Activated T-helper 1 cell treated with Interleukin-2 at 50 U/mL for 16 hours (primary cell): ENCODE results near the gene NPW.

ENCODE experiments used
- DNase-seq: peaks from one replicate; pipeline ENCODE4 v3.0.0-alpha.2; 2020; ENCODE audit warnings: low read depth

The NPW gene

DNA sequence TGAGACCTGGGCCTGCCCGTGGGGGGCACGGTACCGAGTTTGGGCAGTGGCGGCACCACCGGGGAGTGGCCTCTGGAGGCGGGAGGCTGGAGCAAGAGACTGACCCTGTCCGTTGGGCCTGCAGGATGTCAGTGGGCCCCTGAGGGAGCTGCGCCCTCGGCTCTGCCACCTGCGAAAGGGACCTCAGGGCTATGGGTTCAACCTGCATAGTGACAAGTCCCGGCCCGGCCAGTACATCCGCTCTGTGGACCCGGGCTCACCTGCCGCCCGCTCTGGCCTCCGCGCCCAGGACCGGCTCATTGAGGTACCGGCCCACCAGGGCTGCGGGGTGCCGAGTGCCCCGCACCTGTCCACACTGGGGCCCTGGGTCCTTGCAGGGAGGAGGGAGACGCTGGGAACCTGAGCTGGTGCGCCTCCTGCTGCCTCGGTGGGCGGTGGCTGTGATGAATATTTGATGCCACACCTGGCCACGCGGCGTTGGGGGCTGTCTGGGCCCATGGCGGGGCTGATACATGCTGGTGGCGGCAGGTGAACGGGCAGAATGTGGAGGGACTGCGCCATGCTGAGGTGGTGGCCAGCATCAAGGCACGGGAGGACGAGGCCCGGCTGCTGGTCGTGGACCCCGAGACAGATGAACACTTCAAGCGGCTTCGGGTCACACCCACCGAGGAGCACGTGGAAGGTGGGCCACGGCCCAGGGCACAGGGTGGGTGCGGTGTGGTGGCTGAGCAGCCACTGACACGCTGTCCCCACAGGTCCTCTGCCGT is 16.8 kb downstream of the NPW start:
- no peak for DNase-seq

DNA sequence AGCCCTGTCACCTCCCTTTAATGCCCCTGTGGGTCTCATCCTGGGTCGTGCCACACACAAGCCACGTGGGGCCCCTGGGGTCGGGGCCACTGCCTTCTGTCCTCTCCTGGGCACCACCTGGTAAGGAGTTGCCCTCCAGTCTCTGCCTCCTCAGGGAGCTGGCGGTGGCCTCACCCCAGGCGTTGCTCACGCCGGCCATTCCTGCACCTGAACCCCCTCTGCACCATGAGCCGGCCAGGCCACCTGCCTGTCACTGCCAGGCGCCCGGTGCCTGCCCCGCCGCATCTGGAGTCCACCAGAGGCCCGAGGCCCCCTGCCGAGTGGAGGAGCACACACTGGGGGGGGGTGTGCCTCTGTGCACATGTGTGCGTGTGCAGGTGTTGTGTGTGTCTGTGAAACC is 17.5 kb downstream of the NPW start:
- no peak for DNase-seq

DNA sequence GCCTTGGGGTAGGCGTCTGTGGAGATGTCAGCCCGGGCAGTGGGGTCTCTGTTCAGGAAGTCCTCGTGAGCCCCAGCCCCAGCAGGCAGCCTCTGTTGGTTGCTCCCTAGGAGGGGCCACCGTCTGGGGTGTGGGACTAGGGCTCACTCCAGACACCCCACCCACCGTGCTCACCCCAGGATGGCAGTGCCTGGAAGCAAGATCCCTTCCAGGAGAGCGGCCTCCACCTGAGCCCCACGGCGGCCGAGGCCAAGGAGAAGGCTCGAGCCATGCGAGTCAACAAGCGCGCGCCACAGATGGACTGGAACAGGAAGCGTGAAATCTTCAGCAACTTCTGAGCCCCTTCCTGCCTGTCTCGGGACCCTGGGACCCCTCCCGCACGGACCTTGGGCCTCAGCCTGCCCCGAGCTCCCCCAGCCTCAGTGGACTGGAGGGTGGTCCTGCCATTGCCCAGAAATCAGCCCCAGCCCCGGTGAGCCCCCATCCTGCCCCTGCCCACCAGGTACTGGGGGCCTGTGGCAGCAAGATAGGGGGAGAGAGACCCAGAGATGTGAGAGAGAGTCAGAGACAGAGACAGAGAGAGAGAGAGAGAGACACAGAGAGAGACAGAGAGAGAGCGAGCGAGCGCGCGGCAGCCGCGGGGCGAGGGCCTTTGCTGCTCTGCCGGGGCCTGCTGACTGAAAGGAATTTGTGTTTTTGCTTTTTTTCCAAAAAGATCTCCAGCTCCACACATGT is 18.2 kb downstream of the NPW start:
- no peak for DNase-seq

DNA sequence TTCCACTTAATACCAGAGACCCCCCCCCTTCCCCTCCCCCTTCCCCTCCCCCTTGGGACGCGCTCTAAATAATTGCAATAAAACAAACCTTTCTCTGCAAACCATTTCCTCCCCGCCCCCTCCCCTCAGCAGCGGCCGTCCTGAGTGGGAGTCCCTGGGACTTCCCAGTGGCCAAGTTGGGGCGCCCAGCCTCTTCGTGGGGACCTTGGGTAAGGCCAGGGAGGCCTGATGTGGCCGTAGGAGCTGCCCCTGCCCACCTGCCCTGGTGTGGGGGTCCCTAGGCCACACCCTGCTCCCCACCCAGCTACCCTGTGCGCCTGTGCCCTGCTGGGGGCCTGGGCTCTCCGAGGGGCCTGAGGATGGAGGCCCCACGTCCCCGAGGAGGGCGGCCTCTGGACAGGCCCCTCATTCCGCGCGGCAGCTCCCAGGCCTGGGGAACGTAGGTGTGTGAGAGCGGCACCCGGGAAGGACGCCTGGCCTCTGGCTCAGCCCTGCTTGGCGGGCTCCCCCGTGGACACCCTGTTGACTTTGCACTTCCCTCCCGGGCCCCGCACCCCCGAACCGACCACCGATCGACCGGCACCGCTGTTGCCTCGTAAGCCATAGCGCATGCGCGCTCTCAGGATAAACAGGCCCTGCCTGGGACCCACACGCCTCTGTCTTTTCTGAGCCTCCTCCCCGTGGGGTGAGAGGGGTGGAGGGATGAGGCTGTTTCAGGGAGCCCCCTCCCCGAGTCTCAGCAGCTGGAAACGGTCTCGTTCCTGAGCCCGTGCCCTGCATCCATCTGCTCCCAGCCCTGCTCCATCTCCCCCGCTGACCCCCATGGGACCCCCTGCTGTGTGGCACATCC is 19.0 kb downstream of the NPW start:
- DNase-seq, result no peak

DNA sequence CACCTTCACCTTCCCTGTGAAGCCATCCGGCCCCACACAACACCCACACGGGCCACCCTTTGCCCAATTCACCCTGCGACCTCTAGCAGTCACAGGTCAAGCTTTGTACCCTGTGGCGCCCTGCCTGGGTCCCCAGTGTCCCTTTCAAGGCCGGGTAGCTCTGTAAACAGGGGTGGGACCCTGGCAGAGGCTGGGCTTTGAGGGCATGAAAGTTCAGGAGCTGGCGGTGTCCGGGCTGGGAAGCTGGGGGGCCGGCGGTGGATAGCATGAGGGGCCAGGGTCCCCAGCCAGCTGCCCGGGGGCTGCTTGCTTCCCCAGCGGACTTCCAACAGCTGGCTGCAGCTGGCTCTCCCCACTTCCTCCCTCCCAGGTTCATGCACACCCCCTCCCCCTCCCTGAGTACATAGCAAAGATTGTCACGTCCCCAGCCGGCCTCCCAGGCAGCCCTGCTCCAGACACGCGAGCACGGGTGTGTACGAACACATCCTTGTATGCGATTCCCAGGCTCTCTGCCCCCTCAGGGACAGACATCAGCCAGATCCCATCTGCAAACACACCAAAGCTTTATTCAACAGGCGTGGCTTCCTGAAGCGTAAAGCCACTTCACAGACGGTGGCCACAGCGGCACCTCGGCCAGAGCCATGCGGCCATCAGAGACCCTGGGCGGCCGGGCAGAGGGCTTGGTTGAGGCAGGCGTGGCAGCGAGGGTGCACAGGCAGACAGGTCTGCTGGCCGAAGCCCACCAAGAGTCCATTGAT is 19.9 kb downstream of the NPW start:
- DNase-seq, result no peak

DNA sequence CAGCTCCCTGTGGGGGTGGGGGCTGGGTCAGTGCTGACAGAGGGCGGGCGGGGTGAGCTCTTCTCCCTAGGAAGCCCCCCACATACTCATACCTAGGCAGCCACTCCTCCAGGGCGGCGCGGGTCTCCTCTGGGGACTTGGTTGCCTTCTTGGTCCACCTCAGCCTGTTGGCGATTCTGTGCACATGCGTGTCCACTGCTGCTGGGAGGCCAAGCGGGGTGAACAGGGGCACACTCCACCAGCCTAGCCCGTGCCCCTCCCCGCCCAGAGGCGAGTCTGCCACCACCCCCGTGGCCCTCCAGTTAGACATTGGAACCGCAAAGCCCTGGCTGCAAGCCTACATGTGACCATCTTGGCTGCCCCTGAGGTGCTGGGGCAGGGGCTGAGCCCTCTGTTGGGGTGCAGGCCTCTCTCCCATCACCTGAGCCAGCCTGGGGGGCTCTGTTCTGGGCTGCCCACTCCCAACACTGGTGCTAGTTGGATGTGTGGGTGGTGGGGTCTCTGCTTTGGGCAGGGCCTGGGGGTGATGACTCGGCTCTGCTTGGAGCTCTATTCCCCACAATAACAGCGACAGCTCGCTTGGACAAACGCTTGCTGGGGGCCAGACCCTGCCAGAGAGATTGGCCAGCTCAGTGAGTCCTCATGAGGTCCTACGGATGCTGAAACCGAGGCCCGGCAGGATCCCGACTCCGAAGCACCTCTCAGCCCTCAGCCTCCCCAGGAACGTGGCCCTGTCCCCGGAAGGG is 20.6 kb downstream of the NPW start:
- DNase-seq, result no peak

DNA sequence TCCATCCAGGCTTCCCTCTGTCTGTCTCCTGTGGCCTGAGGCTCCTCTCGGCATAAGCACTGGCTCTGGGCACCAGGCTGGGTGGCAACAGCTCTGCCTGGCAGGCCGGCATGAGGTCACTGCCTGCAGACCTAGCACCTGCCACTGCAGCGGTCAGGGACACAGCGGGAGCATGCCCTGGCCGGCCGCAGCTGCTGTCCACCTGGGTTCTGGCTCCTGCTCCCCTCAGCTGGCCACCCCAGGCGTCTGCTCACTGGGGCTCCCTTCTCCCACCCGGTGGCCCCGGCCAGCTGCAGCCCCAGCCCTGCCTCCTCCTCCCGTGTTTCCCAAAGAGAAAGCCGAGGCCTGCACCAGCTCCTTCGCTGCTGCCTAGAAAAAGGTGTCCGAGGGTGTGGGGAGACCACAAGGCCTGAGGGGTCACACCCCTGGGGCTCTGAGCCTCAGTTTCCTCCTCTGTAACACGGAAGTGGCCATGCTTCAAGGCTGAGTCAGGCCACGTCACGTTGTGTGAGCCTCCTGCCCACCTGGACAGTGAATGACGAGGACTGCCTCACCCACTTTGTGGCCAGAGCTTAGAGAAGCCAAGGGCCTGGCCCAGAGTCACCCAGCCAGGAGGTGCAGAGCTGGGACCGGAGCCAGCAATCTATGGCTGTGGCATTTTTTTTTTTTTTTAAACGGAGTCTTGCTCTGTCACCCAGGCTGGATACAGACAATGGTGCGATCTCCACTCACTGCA is 21.4 kb downstream of the NPW start:
- DNase-seq, result no peak

DNA sequence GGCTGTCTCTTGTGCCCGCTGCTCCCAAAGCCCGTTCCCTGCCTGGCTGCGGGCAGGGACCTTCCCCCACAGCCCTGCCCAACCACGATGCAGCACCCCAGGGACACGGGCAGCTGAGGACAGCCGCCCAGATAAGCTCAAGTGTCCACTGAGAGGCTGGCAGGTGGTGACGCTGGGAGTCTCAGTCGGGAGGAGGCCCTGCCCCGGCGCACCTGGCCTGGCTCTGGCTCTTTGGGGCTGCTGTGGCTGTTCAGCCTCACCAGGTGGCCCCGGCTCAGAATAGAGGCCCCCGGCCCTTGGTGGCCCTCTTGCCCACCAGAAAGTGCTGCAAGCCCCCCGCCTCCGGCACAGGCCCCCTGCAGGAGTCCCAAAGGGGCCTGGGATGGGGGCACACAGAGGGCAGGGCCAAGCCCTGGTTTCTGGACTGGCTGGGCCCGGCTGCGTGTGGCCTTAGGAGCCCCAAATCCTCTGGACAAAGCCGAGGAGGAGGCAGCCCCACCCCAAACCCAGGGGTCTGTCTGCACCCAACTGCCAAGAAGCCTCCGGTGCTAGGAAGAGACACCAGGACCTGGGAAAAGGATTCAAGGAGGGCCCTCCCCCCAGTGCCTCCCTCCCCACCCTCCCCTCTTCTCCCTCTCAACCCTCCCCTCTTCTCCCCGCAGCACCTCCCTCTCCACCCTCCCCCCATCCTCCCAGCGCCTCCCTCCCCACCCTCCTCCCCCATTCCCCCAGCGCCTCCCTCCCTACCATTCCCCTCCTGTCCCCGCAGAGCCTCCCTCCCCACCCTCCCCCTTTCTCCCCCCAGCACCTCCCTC is 22.8 kb downstream of the NPW start:
- no peak for DNase-seq

DNA sequence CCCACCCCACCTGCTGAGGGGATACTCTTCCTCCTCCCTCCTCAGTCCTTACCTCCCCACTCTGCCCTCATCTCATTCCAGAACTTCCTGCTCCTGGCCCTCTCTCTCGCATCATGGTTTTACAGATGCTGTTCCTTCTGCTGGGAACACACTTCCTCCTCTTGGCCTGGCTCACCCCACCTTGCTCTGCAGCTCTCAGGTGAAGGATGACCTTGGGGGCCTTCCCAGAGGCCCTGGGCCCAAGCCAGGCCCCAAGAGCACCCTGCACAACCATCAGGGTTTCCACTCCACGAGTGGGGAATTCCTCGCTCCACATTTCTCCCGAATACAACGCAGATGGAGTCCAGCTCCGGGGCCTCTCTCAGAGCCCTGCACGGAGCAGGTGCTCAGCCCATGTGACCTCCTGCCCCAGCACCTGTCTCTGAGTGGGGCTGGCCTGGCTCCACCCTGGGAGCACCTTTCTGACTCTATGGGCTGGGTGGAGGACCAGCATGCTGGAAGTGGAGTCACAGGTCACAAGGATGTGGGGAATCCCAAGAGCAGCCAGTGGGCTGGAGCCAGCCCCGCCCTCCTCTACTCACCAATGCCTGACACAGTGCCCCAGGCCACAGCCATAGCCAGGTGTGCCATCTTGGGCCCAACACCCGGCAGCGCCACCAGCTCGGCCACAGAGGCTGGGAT is 23.5 kb downstream of the NPW start:
- no peak for DNase-seq

DNA sequence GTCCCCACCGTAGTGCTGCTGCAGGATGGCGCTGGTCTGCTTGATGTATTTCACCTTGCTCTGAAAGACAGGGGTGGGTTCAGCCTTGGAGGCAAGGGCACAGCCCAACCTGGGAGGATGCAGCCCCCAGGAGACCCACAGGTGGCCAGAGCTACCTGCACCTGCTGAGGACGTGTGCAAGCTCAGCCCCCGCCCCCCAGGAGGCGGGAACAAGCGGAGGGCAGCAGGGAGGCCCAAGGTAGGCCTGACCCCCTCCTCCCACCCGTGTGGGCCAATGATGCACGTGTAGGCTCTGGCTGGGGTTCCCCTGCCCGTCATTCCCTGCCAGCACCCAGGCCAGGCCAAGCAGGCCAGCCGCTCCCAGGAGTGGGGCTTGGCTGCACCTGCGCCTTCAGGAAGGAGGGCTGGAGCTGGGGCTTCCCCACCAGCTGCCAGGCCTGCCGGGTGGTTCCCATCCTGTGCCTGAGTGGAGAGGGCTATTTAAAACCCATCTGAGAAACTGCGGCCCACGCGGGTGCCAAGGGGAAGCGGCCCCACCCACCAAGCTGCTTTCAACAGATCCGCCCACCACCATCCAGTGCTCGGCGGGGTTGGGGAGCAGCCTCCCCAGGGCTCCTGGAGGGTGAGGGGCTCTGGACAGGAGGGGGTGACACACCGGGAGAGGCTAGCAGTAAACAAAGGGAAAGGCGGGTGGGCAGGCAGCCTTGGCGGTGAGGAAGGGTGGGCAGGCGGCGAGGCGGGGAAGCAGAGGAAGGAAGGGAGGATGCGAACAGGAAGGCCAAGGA is 24.3 kb downstream of the NPW start:
- no peak for DNase-seq

DNA sequence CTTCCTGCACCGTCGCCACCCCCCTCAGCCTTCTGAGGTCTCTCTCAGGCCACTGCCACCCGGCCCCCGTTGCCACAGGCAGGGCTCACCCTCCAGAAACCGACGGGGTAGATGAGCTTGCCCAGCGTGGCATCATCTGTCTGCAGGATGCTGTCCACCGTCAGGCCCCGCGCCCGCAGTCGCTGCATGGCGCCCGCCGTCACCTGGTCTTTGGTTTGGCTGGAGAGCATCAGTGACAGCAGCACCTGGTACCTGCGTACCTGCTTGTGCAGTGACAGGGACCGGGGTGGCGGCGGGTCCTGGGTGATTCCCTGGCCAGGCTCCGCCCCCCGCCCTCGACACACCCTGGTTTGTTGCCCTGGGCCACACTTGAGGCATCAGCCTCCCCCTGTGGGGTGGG is 25.0 kb downstream of the NPW start:
- DNase-seq, result no peak

DNA sequence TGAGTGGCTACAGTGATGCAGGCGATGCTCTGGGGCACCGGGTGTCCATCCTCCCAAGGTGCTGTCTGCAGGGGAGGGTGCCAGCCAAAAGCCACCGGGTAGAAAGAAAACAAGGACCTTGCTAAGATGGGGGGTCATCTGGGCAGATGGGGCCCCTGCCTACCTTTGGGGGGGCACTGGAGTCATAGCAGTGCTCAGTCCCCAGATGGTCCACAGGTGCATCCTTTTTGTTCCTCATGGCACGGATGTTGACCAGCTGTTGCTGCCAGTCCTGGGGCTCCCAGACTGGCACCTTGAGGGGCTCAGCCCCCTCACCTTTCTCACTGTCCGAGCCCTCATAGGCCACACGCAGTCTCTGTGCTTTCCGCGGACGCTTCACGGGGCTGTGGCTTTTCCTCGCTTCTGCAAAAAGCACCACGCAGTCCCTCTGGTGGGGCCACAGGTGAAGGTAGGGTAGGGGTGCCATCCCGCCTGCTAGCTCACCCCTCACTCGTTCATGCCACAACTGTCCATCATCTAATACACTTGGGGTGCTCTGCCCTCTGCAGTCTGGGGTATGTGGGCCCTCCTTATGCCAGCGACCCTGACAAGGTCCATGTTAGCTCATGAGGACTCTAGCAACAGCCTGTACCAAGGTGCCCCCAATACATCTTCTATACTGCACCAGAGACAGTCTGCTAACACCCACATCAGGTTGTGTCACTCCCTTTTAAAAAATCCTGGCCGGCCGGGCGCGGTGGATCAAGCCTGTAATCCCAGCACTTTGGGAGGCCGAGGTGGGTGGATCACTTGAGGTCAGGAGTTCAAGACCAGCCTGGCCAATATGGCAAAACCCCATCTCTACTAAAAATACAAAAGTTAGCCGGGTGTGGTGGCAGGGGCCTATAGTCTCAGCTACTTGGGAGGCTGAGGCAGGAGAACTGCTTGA is 26.6 kb downstream of the NPW start:
- no peak for DNase-seq

DNA sequence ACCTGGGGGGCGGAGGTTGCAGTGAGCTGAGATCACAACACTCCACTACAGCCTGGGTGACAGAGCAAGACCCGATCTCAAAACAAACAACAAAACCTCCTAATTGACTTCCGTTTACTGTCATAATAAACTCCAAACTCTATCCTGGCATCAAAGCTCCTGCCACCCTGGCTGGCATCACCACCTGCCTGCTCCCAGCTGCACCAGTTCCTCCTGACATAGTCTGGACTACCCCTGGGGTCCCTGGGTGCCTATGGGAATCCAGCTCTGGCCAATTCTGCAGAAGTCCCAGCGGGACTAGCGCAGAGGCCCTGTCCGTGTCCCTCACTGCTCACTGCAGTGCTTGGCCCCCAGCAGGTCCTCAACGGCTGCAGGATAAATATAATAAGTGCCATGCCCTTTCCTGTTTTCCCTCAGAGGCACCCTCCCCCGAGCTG is 27.3 kb downstream of the NPW start:
- DNase-seq, result no peak

DNA sequence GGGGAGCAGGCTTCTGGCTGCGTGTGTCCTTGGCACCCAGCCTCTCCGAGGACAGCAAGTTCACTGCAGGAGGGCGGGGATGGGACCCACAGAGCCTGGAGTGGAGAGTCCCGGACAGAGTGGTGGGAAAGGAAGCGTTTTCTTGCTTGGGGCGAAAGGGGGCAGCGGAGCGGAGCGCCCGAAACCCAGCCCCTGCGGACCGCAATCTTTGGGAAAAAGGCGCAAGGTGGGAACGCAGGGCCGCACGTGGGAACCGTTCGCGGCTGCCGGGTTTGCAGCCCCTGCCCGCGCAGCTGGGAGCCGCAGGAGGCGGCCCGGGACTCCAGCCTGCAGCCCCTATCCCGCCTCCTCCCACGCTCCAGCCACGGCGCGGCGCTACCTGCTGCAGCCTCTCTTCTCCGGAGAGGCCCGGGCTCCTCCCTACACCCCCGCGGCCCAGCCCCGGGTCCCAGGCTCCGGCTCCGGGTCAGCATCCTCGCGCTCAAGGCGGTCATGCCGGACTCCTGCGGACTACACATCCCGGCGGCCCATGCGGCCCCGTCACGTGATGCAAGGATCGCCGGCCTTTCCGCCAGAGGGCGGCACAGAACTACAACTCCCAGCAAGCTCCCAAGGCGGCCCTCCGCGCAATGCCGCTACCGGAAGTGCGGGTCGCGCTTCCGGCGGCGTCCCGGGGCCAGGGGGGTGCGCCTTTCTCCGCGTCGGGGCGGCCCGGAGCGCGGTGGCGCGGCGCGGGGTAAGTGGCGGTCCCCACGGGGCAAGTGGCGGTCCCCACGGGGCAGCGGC is 27.9 kb downstream of the NPW start, which contains the start of the genes NTHL1 and TSC2:
Gene NTHL1 (minus strand): TSS at position 505 of the 786 bp plus-strand sequence. CDS start 11 bp downstream, at position 494.
Gene TSC2 (plus strand): TSS at position 656 of the 786 bp plus-strand sequence. CDS start 631 bp downstream, outside the sequence.
- DNase-seq, result peak; percentile 88

DNA sequence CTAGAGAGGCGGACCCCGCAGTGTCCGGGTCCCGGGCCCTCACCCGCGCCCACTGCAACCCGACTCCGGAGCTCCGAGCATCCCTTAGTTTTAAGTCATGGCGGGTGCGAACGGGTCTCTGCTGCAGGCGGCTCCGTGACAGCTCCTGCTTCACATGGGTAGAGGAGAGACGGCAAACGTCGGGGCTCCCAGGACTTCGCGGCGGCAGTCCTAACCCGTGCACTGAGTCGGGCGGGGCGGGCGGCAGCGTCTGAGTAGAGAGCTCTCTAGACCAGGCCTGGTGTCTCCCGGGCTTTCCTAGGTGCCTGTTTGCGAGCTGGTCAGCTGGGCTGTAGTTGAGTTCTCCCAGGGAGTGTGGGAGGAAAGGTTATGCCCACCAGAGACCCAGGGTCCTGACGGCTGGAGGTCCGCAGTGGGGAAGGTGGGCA is 28.5 kb downstream of the NPW start:
- DNase-seq, result no peak

DNA sequence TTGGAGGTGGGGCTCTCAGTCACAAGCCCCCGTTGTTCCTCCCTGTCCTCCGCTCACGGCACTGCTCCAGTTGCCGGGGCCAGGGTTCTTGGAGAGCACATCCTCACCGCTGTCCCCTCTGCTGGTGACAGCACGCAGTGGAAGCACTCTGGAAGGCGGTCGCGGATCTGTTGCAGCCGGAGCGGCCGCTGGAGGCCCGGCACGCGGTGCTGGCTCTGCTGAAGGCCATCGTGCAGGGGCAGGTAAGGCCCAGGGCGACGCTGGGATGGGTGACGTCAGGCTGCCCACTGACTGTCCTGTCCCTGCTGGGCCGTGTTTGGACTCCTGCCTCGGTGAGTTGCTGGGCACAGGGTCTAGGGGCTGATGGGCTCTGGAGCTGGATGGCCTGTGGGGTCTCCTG is 33.6 kb downstream of the NPW start:
- DNase-seq, result no peak
